GM12801 (cell line): ENCODE data around the gene PIGH.

Experiments used
- TF ChIP-seq, protein P1 (sequence below): IDR thresholded peaks from one replicate; pipeline ENCODE4 v1.5.1; 2011; ENCODE audit warnings: control low read depth; ENCODE audit not compliant: insufficient read length; ENCODE audit errors: extremely low read depth

PIGH gene

DNA sequence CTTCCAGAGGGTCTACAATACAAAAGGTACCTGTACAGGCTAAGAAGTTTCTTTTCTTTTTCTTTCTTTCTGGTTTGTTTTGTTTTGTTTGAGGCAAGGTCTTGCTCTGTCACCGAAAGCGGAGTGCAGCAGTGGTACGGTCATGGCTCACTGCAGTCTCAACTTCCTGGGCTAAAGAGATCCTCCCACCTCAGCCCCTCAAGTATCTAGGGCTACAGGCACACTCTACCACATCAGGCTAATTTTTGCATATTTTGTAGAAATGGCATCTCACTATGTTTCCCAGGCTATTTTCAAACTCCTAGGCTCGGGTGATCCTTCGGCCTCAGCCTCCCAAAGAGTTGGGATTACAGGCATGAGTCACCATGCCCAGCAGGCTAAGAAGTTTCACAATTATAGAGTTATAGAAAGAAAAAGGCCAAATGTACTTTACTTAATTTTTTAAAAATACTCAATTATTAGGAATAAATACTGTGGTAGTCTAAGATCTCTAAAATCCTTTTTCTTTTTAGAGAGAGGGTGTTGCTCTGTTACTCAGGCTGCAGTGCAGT is 3.0 kb upstream of the PIGH start:
- TF ChIP-seq, protein P1, sequence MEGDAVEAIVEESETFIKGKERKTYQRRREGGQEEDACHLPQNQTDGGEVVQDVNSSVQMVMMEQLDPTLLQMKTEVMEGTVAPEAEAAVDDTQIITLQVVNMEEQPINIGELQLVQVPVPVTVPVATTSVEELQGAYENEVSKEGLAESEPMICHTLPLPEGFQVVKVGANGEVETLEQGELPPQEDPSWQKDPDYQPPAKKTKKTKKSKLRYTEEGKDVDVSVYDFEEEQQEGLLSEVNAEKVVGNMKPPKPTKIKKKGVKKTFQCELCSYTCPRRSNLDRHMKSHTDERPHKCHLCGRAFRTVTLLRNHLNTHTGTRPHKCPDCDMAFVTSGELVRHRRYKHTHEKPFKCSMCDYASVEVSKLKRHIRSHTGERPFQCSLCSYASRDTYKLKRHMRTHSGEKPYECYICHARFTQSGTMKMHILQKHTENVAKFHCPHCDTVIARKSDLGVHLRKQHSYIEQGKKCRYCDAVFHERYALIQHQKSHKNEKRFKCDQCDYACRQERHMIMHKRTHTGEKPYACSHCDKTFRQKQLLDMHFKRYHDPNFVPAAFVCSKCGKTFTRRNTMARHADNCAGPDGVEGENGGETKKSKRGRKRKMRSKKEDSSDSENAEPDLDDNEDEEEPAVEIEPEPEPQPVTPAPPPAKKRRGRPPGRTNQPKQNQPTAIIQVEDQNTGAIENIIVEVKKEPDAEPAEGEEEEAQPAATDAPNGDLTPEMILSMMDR = no peak

DNA sequence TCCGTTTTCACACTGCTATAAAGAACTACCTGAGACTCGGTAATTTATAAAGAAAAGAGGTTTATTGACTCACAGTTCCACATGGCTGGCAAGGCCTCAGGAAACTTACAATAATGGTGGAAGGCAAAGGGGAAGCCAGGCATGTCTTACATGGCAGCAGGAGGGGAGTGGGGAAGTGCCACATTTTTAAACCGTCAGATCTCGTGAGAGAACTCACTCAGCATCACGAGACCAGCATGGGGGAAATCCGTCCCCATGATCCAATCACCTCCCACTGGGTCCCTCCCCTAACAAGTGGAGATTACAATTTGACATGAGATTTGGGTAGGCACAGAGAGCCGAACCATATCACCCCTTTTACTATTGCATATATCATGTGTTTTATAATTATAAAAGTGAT is 2.0 kb upstream of the PIGH start:
- TF ChIP-seq, protein P1 = no peak

DNA sequence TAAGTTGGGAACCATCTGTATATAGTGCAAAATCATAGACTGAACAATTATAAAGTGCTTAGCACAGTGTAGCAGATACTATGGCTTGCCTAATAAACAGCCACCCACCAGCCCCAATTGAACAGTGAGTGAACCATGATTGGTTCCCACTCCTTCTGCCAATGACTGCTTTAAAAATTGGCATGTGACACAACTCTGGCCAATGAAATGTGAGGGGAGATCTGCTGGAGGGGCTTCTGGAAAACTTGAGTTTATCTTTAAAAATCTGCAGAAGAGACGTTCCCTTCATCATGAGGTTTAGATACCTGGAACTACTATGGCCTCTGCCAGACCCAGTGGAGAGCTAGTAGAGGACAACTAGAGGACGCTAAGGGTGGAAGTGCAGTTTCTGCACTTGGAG is 4.7 kb downstream of the PIGH start:
- TF ChIP-seq, protein P1 = no peak

DNA sequence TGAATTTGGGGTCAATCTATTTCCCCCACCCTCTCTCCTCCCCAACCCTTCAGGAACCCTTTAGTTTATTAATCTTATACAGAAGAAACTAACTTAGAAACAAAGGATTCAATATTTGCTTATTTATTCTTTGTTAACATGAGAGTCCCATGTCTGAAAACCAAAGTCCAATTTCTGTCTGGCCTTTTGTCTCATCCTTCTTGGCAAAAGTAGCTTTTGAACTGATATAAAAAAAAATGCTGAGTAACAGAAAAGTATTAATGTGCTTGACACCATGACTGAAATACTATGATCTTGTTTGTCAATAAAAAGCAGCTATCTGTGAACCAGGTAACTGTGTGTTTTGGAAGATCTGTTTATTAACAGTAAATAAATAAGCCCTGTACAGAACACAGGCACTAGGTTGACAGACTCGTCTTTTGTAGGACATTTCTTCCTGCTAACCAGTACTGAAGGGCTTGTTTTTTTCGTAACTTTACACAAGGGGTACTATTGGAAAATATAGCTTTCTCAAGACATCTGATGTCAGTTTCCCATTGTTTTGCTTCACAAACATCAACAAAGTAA is 10.8 kb downstream of the PIGH start:
- TF ChIP-seq, protein P1 = no peak

DNA sequence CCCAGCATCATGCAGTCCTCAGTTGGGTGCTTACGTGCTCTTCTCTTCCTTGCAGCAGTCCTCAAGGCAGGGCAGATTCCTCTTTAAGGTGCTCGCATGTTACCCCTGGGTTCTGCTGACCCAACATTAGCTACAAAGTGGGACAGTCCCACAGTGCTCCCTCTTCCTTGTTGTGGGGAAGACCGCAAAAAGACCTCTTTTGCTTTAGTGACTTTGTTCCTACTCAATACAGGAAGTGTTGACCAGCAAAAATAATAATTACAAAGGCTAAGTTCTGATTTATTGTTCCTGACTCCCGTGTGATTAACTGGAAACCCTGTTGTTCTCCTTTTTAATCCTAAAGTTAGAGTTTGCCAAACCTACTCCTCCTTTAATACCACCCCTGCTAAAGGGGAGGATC is 13.7 kb downstream of the PIGH start:
- TF ChIP-seq, protein P1 = no peak

DNA sequence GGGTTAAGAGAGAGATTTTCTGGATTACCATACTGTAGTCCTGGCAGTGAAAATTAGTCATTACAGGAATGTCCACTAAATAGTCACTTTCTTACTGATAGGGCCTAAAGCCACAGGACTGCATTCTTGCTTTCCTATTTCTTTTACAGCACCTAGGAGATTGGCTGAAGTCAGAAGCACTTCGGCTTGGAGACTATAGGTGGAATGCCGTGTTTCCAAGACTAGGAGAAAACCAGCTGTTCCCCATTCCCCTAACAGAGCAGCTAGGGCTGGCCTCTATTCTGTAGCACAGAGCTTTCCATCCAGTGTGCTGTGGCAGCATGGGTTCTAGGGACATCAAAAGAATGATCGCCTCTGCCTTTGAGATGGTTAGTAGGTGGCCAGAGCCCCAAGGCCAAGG is 15.1 kb downstream of the PIGH start:
- TF ChIP-seq, protein P1 = no peak

DNA sequence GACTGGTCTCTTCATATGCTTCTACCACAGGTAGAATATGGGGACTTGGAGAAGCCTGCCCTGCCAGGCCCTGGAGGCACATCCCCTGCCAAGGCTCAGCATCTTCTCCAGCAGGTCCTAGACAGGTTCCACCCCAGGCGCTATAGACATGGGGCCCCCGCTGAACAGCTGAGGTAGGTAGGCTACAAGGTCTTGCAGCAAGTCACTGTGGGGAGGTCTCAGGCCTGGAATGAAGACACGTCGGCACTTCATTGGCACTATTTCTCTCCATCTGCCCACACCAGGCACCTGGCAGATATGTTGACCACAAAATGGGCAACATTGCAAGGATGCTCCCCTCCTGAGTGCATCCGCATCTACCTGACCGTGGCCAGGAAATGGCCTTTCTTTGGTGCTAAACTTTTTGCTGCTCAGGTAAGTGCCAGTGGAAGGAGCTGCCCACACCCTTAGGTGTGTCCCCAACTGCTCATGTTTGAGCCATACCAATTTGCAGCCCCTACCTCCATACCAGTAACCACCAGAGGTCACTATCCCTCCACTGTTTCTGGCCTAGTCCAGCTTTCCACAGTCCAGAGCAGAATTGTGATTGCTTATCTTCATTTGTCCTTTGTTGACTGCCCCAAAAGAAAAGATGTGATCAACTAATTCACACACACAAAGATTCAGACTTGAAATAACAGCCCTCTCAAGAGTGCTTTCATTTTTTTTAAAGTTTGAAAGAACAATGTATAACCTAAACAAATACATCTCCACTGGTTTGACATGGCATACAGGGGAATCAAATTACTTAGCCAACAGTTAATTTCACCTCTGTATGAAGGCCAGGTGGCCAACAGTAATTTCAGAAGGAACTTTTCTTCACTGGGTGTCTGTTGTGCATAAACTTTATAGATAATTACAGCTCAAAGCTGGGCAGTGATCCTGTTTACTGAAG is 16.1 kb downstream of the PIGH start:
- TF ChIP-seq, protein P1 = no peak
